Measurements from ENCODE around the gene CMIP. TPM values are rescaled to one million over a fixed set of nuclear protein-coding genes. Genes with fewer than 3 reads are reported as not detected.

The CMIP gene
- total and polyA plus RNA-seq, 7 donors = 1.4 to 8.9 (median 4.1) TPM

GRCh38 chr16:81552743-81553079, 108.1 kb downstream of the CMIP start:
- ATAC-seq = no peak
- no peak overlapping the region for H3K4me3 ChIP-seq
- DNase-seq = no peak
- 64 to 82% (median 67%) methylated on average over 1 of the region's 1 CpG for WGBS, 3 donors
- intact Hi-C loops (cut with DNase I) = no loop called here
- H3K27me3 ChIP-seq (ENCODE audit: insufficient read depth in 3 of 3, low read length in 2 of 3) = no peaks in the 10 kb centered on the region
- H3K36me3 ChIP-seq (ENCODE audit: insufficient read depth in 1 of 2, low read depth in 1 of 2) = no peaks in the 10 kb centered on the region
- TF ChIP-seq, protein P1, sequence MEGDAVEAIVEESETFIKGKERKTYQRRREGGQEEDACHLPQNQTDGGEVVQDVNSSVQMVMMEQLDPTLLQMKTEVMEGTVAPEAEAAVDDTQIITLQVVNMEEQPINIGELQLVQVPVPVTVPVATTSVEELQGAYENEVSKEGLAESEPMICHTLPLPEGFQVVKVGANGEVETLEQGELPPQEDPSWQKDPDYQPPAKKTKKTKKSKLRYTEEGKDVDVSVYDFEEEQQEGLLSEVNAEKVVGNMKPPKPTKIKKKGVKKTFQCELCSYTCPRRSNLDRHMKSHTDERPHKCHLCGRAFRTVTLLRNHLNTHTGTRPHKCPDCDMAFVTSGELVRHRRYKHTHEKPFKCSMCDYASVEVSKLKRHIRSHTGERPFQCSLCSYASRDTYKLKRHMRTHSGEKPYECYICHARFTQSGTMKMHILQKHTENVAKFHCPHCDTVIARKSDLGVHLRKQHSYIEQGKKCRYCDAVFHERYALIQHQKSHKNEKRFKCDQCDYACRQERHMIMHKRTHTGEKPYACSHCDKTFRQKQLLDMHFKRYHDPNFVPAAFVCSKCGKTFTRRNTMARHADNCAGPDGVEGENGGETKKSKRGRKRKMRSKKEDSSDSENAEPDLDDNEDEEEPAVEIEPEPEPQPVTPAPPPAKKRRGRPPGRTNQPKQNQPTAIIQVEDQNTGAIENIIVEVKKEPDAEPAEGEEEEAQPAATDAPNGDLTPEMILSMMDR (IDR thresholded peaks at IDR 0.05) = no peak
- no peaks in the 10 kb centered on the region for H3K4me1 ChIP-seq
- no peak overlapping the region for H3K27ac ChIP-seq
- H3K9me3 ChIP-seq = no peaks in the 10 kb centered on the region

GRCh38 chr16:81553080-81553813, 108.6 kb downstream of the CMIP start:
- no peaks in the 10 kb centered on the region for H3K9me3 ChIP-seq
- ATAC-seq = no peak
- whole genome bisulfite sequencing, 3 donors = 42 to 51% (median 48%) methylated on average over 22 of the region's 22 CpGs
- H3K4me1 ChIP-seq = no peaks in the 10 kb centered on the region
- no peak overlapping the region for H3K4me3 ChIP-seq
- H3K36me3 ChIP-seq (ENCODE audit: insufficient read depth in 1 of 2, low read depth in 1 of 2) = no peaks in the 10 kb centered on the region
- no peak for DNase-seq
- H3K27ac ChIP-seq = peak overlapping the region; percentile 9
- H3K27me3 ChIP-seq (ENCODE audit: insufficient read depth in 3 of 3, low read length in 2 of 3) = no peaks in the 10 kb centered on the region
- intact Hi-C loops (cut with DNase I) = no loop called here
- TF ChIP-seq, protein P1 (IDR thresholded peaks at IDR 0.05) = no peak

DNA sequence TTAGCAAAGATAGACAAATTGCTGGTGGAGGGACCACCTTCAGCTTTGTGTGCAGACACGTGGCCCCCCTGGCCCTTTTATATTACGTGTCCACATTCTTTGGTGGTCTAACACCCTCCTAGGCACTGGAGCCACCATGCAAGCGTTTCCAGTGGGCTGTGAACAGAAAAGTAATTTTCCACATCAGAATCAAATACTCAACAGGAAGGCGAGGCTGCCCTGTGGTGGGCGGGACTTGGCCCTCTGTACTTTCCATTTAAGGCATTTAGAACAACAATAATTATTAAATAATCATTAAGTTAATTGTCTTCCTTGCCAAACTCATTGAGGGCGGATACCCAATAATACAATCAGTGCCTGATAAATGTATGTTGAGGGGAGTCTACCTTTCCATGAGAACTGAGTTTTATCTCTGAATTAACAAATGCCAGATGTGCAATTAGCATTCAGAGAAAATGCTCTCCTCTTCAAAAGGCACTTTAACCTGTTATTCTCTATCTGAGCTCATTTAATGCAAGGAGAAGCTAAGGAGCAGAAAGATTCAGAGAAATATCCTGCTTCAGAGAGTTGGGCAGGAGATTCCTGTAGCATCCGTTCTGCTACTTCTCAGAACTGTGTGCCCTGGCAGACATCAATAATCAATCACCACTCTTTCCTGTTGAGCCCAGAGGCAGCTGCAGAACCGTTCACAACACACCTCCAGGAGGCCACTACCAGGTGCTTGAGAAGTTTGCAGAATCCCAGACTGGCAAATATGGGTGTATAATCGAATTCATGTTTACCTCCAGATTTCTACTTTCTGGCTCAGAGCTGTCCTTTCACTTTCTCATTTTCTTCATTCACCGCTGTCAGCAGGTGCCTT, 109.4 kb downstream of the CMIP start:
- 74 to 81% (median 77%) methylated on average over 10 of the region's 10 CpGs for WGBS, 3 donors
- Histone ChIP-seq H3K27ac (peak overlapping the region; percentile 9), H3K4me1 (no peaks in the 10 kb centered on the region)

GRCh38 chr16:81554979-81555378, 110.4 kb downstream of the CMIP start:
- no peaks in the 10 kb centered on the region for H3K36me3 ChIP-seq (ENCODE audit: insufficient read depth in 1 of 2, low read depth in 1 of 2)
- H3K27ac ChIP-seq = no peak overlapping the region
- no peaks in the 10 kb centered on the region for H3K27me3 ChIP-seq (ENCODE audit: insufficient read depth in 3 of 3, low read length in 2 of 3)
- TF ChIP-seq, protein P1 (IDR thresholded peaks at IDR 0.05) = no peak
- intact Hi-C loops (cut with DNase I) = no loop called here
- no peaks in the 10 kb centered on the region for H3K9me3 ChIP-seq
- no peak overlapping the region for H3K4me3 ChIP-seq
- DNase-seq (no peak), ATAC-seq (no peak)
- H3K4me1 ChIP-seq = no peaks in the 10 kb centered on the region
- 73 to 79% (median 77%) methylated on average over 5 of the region's 5 CpGs for WGBS, 3 donors

More for the DNA sequence above, 109.4 kb downstream of the CMIP start:
- no peak overlapping the region for H3K4me3 ChIP-seq
- DNase-seq (no peak), ATAC-seq (no peak)
- no peaks in the 10 kb centered on the region for H3K36me3 ChIP-seq (ENCODE audit: insufficient read depth in 1 of 2, low read depth in 1 of 2)
- H3K9me3 ChIP-seq = no peaks in the 10 kb centered on the region
- H3K27me3 ChIP-seq (ENCODE audit: insufficient read depth in 3 of 3, low read length in 2 of 3) = no peaks in the 10 kb centered on the region
- TF ChIP-seq, protein P1 (IDR thresholded peaks at IDR 0.05) = no peak
- intact Hi-C loops (cut with DNase I) = no loop called here
